ENCODE data around the gene PDE4C.

The PDE4C gene

DNA sequence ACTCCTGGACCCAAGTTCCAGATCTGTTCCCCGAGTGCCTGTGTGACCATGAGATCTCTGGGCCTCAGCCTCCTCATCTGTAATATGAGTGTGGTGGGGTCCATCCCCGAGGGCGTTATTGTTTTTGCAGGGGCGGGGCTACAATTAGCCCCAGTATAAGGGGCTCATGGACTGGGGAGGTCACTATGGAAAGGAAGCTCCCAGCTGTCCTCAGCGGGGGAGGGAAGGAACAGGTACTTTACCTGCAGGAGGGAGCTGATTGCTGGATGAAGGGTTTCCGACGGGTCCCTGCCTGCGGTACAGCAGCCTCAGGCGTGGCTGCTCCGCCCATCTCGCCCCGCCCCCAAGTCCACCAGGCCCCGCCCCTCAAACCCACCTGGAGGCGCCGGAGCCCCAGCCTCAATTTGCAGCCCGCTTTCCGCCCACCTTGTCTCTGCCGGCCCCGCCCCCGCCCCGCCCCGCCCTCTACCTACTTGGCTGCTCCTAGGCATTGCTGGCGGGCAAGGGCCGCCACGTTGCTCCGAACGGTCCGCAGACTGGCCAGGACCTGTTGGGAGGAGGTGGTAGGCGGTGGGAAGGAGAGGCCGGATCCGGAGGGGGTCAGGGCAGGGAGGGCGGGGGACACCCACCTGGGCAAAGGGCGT is 5.5 kb downstream of the PDE4C start (continued):
- TF ChIP-seq KLF16 (tag by site-specific recombination; IDR thresholded peaks at IDR 0.05) (no peak), KLF1 (tag by site-specific recombination; IDR thresholded peaks at IDR 0.05) (peak; percentile 30; the same call in 1 of the 2 replicates)

GRCh38 chr19:18219911-18220631 is 6.2 kb downstream of the PDE4C start:
- POLR2A ChIA-PET: interaction anchor here (0.5 to 1.5 kb wide), 2 partner anchors 61 to 270 kb away, joined by 3 to 7 read pairs; partner anchors contain the start of gene JUND
- Histone ChIP-seq H3K9me3 (ENCODE audit: control insufficient read depth, insufficient read depth, low read depth, low read length) (no peaks in the 10 kb centered on the region), H3K36me3 (ENCODE audit: control insufficient read depth in 2 of 2, insufficient read depth in 1 of 2, low read length in 2 of 2) (no peaks in the 10 kb centered on the region), H3K4me3 (ENCODE audit: low read depth, low read length) (no peak overlapping the region), H3K4me1 (ENCODE audit: control insufficient read depth, insufficient read depth, low read length) (no peaks in the 10 kb centered on the region), H3K27ac (ENCODE audit: extremely low read depth, low read depth, low read length) (no peak overlapping the region)
- CTCF ChIA-PET: interaction anchor here (0.6 to 4.1 kb wide), 7 partner anchors 12 to 614 kb away, joined by 3 to 16 read pairs (median 4); no protein-coding TSS in a partner anchor
- no peak for TF ChIP-seq ZNF18 (tag by site-specific recombination; IDR thresholded peaks at IDR 0.05)
- 0 out of 2 replicates have a peak, but pooled peaks have one; percentile 30 for TF ChIP-seq GLIS2 (tag by site-specific recombination; IDR thresholded peaks at IDR 0.05)

- Histone ChIP-seq H3K36me3 (ENCODE audit: control insufficient read depth in 2 of 2, insufficient read depth in 1 of 2, low read length in 2 of 2) (no peaks in the 10 kb centered on the region), H3K4me1 (ENCODE audit: control insufficient read depth, insufficient read depth, low read length) (no peaks in the 10 kb centered on the region), H3K4me3 (ENCODE audit: low read depth, low read length) (no peak overlapping the region), H3K27ac (ENCODE audit: extremely low read depth, low read depth, low read length) (no peak overlapping the region), H3K9me3 (ENCODE audit: control insufficient read depth, insufficient read depth, low read depth, low read length) (no peaks in the 10 kb centered on the region)
- ChIA-PET CTCF (interaction anchor here (1.8 to 4.1 kb wide), 3 partner anchors 10 to 33 kb away, joined by 6 to 16 read pairs (median 8); no protein-coding TSS in a partner anchor), POLR2A (no interaction called here)
- TF ChIP-seq ZNF473 (tag by site-specific recombination; IDR thresholded peaks at IDR 0.05) (no peak), ZFP3 (tag by site-specific recombination; IDR thresholded peaks at IDR 0.05; ENCODE audit: low read depth) (peak; percentile 98)
- TF ChIP-seq, protein P1, sequence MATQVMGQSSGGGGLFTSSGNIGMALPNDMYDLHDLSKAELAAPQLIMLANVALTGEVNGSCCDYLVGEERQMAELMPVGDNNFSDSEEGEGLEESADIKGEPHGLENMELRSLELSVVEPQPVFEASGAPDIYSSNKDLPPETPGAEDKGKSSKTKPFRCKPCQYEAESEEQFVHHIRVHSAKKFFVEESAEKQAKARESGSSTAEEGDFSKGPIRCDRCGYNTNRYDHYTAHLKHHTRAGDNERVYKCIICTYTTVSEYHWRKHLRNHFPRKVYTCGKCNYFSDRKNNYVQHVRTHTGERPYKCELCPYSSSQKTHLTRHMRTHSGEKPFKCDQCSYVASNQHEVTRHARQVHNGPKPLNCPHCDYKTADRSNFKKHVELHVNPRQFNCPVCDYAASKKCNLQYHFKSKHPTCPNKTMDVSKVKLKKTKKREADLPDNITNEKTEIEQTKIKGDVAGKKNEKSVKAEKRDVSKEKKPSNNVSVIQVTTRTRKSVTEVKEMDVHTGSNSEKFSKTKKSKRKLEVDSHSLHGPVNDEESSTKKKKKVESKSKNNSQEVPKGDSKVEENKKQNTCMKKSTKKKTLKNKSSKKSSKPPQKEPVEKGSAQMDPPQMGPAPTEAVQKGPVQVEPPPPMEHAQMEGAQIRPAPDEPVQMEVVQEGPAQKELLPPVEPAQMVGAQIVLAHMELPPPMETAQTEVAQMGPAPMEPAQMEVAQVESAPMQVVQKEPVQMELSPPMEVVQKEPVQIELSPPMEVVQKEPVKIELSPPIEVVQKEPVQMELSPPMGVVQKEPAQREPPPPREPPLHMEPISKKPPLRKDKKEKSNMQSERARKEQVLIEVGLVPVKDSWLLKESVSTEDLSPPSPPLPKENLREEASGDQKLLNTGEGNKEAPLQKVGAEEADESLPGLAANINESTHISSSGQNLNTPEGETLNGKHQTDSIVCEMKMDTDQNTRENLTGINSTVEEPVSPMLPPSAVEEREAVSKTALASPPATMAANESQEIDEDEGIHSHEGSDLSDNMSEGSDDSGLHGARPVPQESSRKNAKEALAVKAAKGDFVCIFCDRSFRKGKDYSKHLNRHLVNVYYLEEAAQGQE (tag by site-specific recombination; IDR thresholded peaks at IDR 0.05): 0 out of 2 replicates have a peak, but pooled peaks have one; percentile 16
These were observed 7.6 kb downstream of the PDE4C start for GRCh38 chr19:18218600-18218999.

DNA sequence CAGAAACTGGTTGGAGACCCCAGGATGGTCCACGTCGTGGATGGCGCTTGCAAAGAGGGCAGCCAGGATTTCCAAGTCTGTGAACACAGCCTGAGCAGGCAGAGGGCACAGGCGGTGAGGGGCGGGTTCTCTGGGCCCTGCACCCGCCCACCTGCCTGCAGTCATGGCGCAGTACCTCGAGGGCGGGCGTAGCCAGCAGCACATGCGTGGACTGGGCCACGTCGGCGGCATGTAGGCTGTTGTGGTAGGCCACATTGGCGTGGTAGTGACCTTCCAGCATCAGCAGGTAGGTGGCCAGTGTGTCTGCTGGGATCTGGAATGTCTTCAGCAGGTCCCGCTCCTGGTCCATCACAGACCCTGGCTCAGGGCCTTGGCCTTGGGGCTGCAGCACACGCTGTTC is 8.1 kb downstream of the PDE4C start:
- no peaks in the 10 kb centered on the region for H3K4me1 ChIP-seq (ENCODE audit: control insufficient read depth, insufficient read depth, low read length)
- ChIA-PET CTCF (interaction anchor here (2.1 to 4.1 kb wide), 2 partner anchors 10 to 34 kb away, joined by 8 to 16 read pairs; no protein-coding TSS in a partner anchor), POLR2A (no interaction called here)
- H3K9me3 ChIP-seq (ENCODE audit: control insufficient read depth, insufficient read depth, low read depth, low read length): no peaks in the 10 kb centered on the region
- no peaks in the 10 kb centered on the region for H3K36me3 ChIP-seq (ENCODE audit: control insufficient read depth in 2 of 2, insufficient read depth in 1 of 2, low read length in 2 of 2)
- no peak overlapping the region for H3K27ac ChIP-seq (ENCODE audit: extremely low read depth, low read depth, low read length)
- H3K4me3 ChIP-seq (ENCODE audit: low read depth, low read length): no peak overlapping the region
- TF ChIP-seq ZNF776 (tag by site-specific recombination; IDR thresholded peaks at IDR 0.05; ENCODE audit: borderline replicate concordance): no peak
- no peak for TF ChIP-seq ZNF112 (tag by site-specific recombination; IDR thresholded peaks at IDR 0.05)
- TF ChIP-seq, protein P2, sequence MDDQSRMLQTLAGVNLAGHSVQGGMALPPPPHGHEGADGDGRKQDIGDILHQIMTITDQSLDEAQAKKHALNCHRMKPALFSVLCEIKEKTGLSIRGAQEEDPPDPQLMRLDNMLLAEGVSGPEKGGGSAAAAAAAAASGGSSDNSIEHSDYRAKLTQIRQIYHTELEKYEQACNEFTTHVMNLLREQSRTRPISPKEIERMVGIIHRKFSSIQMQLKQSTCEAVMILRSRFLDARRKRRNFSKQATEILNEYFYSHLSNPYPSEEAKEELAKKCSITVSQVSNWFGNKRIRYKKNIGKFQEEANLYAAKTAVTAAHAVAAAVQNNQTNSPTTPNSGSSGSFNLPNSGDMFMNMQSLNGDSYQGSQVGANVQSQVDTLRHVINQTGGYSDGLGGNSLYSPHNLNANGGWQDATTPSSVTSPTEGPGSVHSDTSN (CRISPR knock-in tag; IDR thresholded peaks at IDR 0.05): no peak
- TF ChIP-seq ZFHX2 (tag by site-specific recombination; conservative IDR thresholded peaks at IDR 0.05): peak; percentile 76
- TF ChIP-seq HOXA7 (CRISPR knock-in tag; IDR thresholded peaks at IDR 0.05; ENCODE audit: borderline replicate concordance): no peak
- no peak for TF ChIP-seq ZNF140 (tag by site-specific recombination; IDR thresholded peaks at IDR 0.05)
- TF ChIP-seq ZBTB48 (tag by site-specific recombination; IDR thresholded peaks at IDR 0.05): no peak
- TF ChIP-seq, protein P3, sequence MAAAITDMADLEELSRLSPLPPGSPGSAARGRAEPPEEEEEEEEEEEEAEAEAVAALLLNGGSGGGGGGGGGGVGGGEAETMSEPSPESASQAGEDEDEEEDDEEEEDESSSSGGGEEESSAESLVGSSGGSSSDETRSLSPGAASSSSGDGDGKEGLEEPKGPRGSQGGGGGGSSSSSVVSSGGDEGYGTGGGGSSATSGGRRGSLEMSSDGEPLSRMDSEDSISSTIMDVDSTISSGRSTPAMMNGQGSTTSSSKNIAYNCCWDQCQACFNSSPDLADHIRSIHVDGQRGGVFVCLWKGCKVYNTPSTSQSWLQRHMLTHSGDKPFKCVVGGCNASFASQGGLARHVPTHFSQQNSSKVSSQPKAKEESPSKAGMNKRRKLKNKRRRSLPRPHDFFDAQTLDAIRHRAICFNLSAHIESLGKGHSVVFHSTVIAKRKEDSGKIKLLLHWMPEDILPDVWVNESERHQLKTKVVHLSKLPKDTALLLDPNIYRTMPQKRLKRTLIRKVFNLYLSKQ (tag by site-specific recombination; IDR thresholded peaks at IDR 0.05; ENCODE audit: borderline replicate concordance): no peak
- no peak for TF ChIP-seq ATF2 (tag by site-specific recombination; IDR thresholded peaks at IDR 0.05; ENCODE audit: low read depth)
- peak; percentile 54 for TF ChIP-seq EGR2 (tag by site-specific recombination; IDR thresholded peaks at IDR 0.05; ENCODE audit: low read depth)
- TF ChIP-seq ZNF423 (tag by site-specific recombination; IDR thresholded peaks at IDR 0.05): no peak

All from HEK293 (cell line).